B cell (primary cell): ENCODE results near the gene MBP. TPM values are rescaled to one million over a fixed set of nuclear protein-coding genes. Genes with fewer than 3 reads are reported as not detected.

ENCODE experiments used
- ATAC-seq: fragments of 200-7000 bp; cut with Tn5 transposase; one replicate; pipeline ENCODE4 v1.10.0; 2021; ENCODE audit warnings: low read depth, mild to moderate bottlenecking, moderate number of reproducible peaks, moderate library complexity
- CTCF ChIA-PET: fragments of 350-600 bp; sonication (Branson Sonifier 250); formaldehyde crosslinking; loops from one replicate; lab custom pipeline; 2021; ENCODE audit warnings: antibody characterized with exemption, inconsistent platforms; lab: Charles Lee
- POLR2A ChIA-PET: fragments of 350-600 bp; sonication (Branson Sonifier 250); formaldehyde crosslinking; loops from one replicate; lab custom pipeline; 2021; ENCODE audit warnings: antibody characterized with exemption; lab: Charles Lee
- DNase-seq: peaks from one replicate; pipeline ENCODE4 v3.0.0; 2013
- H2AFZ ChIP-seq: 2 replicates; pipeline ENCODE4 v1.6.1; 2012; ENCODE audit warnings: mild to moderate bottlenecking, low read depth, low read length; ENCODE audit not compliant: insufficient read depth, poor library complexity, severe bottlenecking
- H3K27ac ChIP-seq, 2 donors: 1 replicate in 1 of 2; 2 replicates in 1 of 2; pipeline ENCODE4 v1.5.1; 2012 to 2013; ENCODE audit warnings: low read length in 2 of 2, mild to moderate bottlenecking in 2 of 2, moderate library complexity in 1 of 2
- H3K27me3 ChIP-seq, 4 experiments: fragments of 200-600 bp in 1 of 4; sonication (generic) in 1 of 4; replicated peaks in 1 of 4; 1 replicate in 2 of 4; 2 replicates in 2 of 4; pipeline versions ENCODE4 v1.6.1 to v1.7.0; 2013 to 2016; ENCODE audit warnings: low read length in 3 of 4, mild to moderate bottlenecking in 2 of 4, mixed read lengths in 1 of 4, moderate library complexity in 1 of 4; ENCODE audit not compliant: insufficient read depth in 4 of 4, control insufficient read depth in 3 of 4; ENCODE audit errors: control extremely low read depth in 1 of 4
- H3K36me3 ChIP-seq, 2 experiments: replicated peaks in 1 of 2; 1 replicate in 1 of 2; 2 replicates in 1 of 2; pipeline versions ENCODE4 v1.6.1 to v1.7.1; 2013; ENCODE audit warnings: low read length in 1 of 2; ENCODE audit not compliant: insufficient read depth in 2 of 2, control insufficient read depth in 1 of 2; ENCODE audit errors: control extremely low read depth in 1 of 2, extremely low read depth in 1 of 2
- H3K4me1 ChIP-seq, 2 donors: fragments of 200-600 bp in 1 of 2; sonication (generic) in 1 of 2; 1 replicate in 1 of 2; 2 replicates in 1 of 2; pipeline versions ENCODE4 v1.5.1 to v1.6.1; 2013 to 2017; ENCODE audit warnings: low read length in 2 of 2; ENCODE audit not compliant: control insufficient read depth in 2 of 2, insufficient read depth in 2 of 2
- H3K4me2 ChIP-seq: replicated peaks from 2 replicates; pipeline ENCODE3; 2012; ENCODE audit warnings: mild to moderate bottlenecking, low read depth, low read length; ENCODE audit not compliant: poor library complexity, severe bottlenecking
- H3K4me3 ChIP-seq, 5 experiments: fragments of 200-600 bp in 1 of 5; sonication (generic) in 1 of 5; 1 replicate in 3 of 5; 2 replicates in 2 of 5; pipeline versions ENCODE4 v1.5.1 to v1.7.0; 2011 to 2016; ENCODE audit warnings: low read length in 4 of 5, mild to moderate bottlenecking in 4 of 5, low read depth in 2 of 5, control low read depth in 1 of 5, moderate library complexity in 1 of 5; ENCODE audit not compliant: insufficient read depth in 1 of 5; ENCODE audit errors: control extremely low read depth in 1 of 5, extremely low read depth in 1 of 5
- H3K79me2 ChIP-seq: fragments of 200-600 bp; sonication (generic); one replicate; pipeline ENCODE4 v1.6.0; 2016; ENCODE audit warnings: low read length; ENCODE audit not compliant: control insufficient read depth, insufficient read depth
- H3K9ac ChIP-seq: fragments of 200-600 bp; sonication (generic); 2 replicates; pipeline ENCODE4 v1.6.1; 2017; ENCODE audit warnings: mild to moderate bottlenecking, low read length, moderate library complexity
- H3K9me3 ChIP-seq, 3 donors: one replicate each; pipeline versions ENCODE4 v1.6.1 to v1.7.1; 2013; ENCODE audit warnings: low read length in 2 of 3; ENCODE audit not compliant: control insufficient read depth in 2 of 3, insufficient read depth in 1 of 3; ENCODE audit errors: control extremely low read depth in 1 of 3
- H4K20me1 ChIP-seq: 2 replicates; pipeline ENCODE4 v1.6.0; 2012; ENCODE audit warnings: mild to moderate bottlenecking, low read length; ENCODE audit not compliant: insufficient read depth, control insufficient read depth, poor library complexity, severe bottlenecking
- H3K27ac Mint-ChIP-seq: one replicate; pipeline ENCODE4 v1.8.0; 2021; ENCODE audit warnings: mixed read lengths
- H3K27me3 Mint-ChIP-seq: one replicate; pipeline ENCODE4 v1.8.0; 2021; ENCODE audit warnings: mixed read lengths
- H3K4me1 Mint-ChIP-seq: one replicate; pipeline ENCODE4 v1.8.0; 2021; ENCODE audit warnings: mixed read lengths
- H3K4me3 Mint-ChIP-seq: one replicate; pipeline ENCODE4 v1.8.0; 2021; ENCODE audit warnings: mixed read lengths
- H3K9me3 Mint-ChIP-seq: one replicate; pipeline ENCODE4 v1.8.0; 2022; ENCODE audit warnings: mixed read lengths; ENCODE audit not compliant: insufficient read depth
- CTCF ChIP-seq: fragments of 200-600 bp; IDR thresholded peaks from one replicate; pipeline ENCODE4 v1.8.0; 2022; ENCODE audit warnings: antibody characterized with exemption, mild to moderate bottlenecking
- EZH2 ChIP-seq: IDR thresholded peaks from 2 replicates; pipeline ENCODE4 v1.6.1; 2012; ENCODE audit warnings: borderline replicate concordance, low read depth, mild to moderate bottlenecking, moderate library complexity, low read length; ENCODE audit not compliant: insufficient read depth, poor library complexity, severe bottlenecking
- WGBS: methylation state at CpG from one replicate; pipeline ENCODE4 v1.1.5; 2013; ENCODE audit warnings: missing lambda C conversion rate; ENCODE audit not compliant: insufficient coverage; 5-methylcytosine and 5-hydroxymethylcytosine counted together
- intact Hi-C: fragments of 100-400 bp; cut with micrococcal nuclease; formaldehyde crosslinking; loops from one replicate; pipeline ENCODE4 v1.10.0; 2022
- polyA plus RNA-seq: library from polyadenylated mRNA; depleted of rRNA; stranded (reverse); fragments of >200 nt; gene quantifications from 2 replicates; pipeline ENCODE4 v1.2.3, GENCODE V29; 2012
- total RNA-seq, 2 donors: library from RNA; stranded (reverse); fragments of 120-200 nt in 1 of 2; gene quantifications; 1 replicate in 1 of 2; 2 replicates in 1 of 2; pipeline versions ENCODE4 v1.2.3 to v1.2.4, GENCODE V29; 2013 to 2022

The MBP gene
- total and polyA plus RNA-seq, 2 donors (not counting 1 experiment from before 2014, with no cell fraction given): 30.1 to 192 TPM

- Histone ChIP-seq H3K4me1 (peaks cover 57 to 70% of the 10 kb centered on the region in 2 donors), H3K4me2 (peak overlapping the region; percentile 68), H3K27me3 (no peaks in the 10 kb centered on the region), H2AFZ (peak overlapping the region; percentile 0), H3K9me3 (no peaks in the 10 kb centered on the region), H4K20me1 (peaks cover 50% of the 10 kb centered on the region), H3K27ac (peak overlapping the region; percentile 43 to 58), H3K36me3 (peaks cover 0 to 44% of the 10 kb centered on the region in 2 experiments), H3K9ac (peak overlapping the region; percentile 24), H3K4me3 (peak overlapping the region in 2 of 5 experiments; percentile 12 to 42), H3K79me2 (peaks cover 92% of the 10 kb centered on the region)
- H3K9me3 Mint-ChIP-seq: no peaks in the 10 kb centered on the region
- H3K4me1 Mint-ChIP-seq: peaks cover 79% of the 10 kb centered on the region
- no peaks in the 10 kb centered on the region for H3K27me3 Mint-ChIP-seq
- ChIA-PET POLR2A (interaction anchor here (0.7 to 1.4 kb wide), 3 partner anchors 23 to 32 kb away, joined by 3 to 5 read pairs (median 4); no protein-coding TSS in a partner anchor), CTCF (interaction anchor here (1.0 to 2.5 kb wide), 3 partner anchors 39 to 110 kb away, joined by 3 to 9 read pairs (median 8); no protein-coding TSS in a partner anchor)
- H3K4me3 Mint-ChIP-seq: peak overlapping the region; percentile 84
- WGBS: 68% methylated on average over 8 of the region's 8 CpGs
- H3K27ac Mint-ChIP-seq: peak overlapping the region; percentile 89
- ATAC-seq: no peak
- intact Hi-C loops: loop anchor here (5.0 kb wide), 1 partner anchor 34 kb away; no protein-coding TSS in a partner anchor
- TF ChIP-seq CTCF (no peak), EZH2 (no peak)
- no peak for DNase-seq
Observed at GRCh38 chr18:77100751-77101355, 31.7 kb downstream of the MBP start.
